HG03139 (cell line): ENCODE results near the gene IGSF23.
"Not testable (repeated sequence)": the region's sequence is repeated elsewhere in the genome, so short reads cannot be mapped to it uniquely, and the experiment has no call there.

Source experiments
- ATAC-seq: cut with Tn5 transposase; IDR thresholded peaks from one replicate; pipeline ENCODE4 v1.9.1; 2021; ENCODE audit not compliant: unreplicated experiment

Gene IGSF23

DNA sequence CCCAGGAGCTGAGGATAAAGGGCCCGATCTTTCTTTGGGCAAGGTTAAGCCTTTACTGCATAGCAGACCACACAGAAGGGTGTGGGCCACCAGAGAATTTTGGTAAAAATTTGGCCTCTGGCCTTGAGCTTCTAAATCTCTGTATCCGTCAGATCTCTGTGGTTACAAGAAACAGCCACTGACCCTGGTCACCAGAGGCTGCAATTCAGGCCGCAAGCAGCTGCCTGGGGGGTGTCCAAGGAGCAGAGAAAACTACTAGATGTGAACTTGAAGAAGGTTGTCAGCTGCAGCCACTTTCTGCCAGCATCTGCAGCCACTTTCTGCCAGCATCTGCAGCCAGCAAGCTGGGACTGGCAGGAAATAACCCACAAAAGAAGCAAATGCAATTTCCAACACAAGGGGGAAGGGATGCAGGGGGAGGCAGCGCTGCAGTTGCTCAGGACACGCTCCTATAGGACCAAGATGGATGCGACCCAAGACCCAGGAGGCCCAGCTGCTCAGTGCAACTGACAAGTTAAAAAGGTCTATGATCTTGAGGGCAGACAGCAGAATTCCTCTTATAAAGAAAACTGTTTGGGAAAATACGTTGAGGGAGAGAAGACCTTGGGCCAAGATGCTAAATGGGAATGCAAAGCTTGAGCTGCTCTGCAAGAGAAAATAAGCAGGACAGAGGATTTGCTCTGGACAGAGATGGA, 49.5 kb downstream of the IGSF23 start:
- ATAC-seq, result no peak

DNA sequence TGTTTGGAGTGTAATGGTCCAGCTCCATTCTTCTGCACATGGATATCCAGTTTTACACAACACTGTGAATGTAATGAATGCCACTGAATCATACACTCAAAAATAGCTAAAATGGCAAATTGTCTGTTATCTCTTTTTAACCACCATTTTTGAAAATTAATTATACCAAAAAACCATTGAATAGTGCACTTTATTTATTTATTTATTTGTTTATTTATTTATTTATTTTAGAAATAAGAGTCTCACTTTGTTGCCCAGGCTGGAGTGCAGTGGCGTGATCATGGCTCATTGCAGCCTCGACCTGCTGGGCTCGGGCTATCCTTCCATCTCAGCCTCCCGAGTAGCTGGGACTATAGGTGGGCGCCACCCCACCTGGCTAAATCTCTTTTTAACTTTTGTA, 50.6 kb downstream of the IGSF23 start:
- ATAC-seq, result no peak

DNA sequence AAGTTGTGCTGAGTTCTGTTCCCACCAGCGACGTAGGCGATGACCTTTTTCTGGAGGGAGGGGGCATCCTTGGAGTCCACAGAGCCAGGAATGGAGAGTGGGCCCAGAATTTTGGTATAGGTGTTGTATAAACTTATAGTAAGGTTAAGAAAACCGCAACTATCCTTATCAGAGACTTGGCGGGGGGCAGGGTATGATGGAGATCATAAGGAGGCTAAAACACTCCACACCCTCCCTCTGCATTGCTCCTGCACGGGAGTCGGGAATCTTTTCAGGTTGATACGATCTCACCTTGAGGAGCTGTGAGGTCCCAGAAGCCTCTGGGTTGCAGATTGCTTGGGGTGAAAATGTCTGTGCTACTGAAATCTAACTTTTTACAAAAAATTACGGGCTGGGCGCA, 51.6 kb downstream of the IGSF23 start:
- ATAC-seq, result no peak

DNA sequence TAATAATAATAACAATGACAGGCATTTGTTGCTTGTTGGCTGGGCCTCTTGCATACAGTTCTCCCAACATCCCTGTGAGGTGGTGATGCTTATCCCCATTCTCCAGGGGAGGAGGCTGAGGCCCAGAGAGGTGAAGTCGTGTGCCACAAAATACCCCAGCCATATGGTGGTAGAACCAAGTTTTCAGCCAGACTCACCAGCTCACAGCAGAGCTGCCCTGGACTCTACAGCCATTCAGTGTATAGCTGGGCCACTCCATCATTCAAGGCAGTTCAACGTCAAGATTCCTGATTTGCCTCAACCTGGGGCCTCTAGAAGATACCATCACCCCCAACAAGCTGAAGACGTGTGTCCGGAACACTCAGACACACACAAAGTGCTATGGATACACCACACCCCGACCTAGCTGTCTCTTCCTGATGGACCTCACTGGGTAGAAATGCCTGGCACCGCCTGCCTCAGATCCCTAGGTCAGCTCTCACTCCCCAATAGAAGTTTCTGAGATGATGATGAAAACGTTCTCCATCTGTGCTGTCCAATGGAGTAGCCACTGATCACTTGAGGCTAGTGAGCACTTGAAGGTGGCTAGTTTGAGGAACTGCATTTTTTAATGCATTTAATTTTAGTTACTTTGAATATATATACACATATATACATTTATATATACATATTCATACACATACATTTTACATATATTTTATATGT, 53.6 kb downstream of the IGSF23 start:
- no peak for ATAC-seq

DNA sequence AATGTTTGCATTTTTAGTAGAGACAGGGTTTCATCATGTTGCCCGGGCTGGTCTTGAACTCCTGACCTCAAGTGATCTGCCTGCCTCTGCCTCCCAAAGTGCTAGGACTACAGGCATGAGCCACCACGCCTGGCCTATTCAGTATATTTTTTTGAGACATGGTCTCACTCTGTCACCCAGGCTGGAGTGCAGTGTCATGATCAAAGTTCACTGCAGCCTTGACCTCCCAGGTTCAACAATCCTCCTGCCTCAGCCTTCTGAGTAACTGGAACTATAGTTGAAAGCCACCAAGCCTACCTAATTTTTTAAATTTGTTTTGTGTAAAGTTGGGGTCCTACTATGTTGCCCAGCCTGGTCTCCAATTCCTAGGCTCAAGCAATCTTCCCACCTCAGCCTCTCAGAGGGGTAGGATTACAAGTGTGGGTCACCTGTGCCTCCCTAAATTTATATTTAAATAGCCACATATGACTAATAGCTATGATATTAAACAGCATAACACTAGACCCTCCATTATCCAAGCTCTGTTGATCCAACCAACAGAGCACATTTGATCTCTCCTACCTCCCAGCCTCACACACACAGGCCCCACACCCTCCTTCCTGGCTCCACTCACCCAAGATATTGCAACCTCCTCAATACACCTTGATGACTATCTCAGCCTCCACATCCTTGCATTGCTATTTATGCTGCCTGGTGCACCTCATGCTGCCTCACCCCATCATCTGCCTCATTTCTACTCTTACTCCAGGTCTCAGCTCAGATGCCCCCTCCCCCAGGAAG, 55.8 kb downstream of the IGSF23 start:
- no peak for ATAC-seq

DNA sequence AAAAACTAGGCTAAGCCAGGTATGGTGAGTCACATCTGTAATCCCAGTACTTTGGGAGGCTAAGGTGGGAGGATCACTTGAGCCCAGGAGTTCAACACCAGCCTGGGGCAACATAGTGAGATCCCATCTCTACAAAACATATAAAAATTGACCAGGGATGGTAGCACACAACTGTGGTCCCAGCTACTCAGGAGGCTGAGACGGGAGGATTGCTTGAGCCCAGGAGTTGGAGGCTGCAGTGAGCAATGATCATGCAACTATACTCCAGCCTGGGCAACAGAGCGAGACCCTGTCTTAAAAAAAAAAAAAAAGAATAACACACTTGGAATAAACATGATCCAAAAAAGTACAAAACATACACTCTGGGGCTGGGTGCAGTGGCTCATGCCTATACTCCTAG, 56.7 kb downstream of the IGSF23 start:
- ATAC-seq, result not testable (repeated sequence)

DNA sequence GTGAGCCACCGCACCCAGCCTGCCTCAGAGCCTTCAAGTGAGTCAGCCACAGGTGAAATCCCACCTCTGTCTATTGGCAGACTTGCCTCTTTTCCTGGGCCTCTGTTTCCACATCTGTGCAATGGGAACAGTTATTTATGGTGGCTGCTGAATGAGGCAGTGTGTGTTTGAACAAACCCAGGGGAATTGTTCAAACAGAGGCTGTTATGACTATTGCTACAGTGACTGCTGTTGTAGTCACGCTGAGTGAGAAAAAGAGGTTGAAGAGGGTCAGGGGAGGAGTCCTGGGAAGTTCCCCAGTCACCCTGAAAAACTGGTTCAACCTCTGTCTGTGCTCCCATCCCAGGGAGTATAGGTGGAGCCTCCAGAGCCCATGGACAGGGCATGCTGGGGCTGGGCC, 58.0 kb downstream of the IGSF23 start, which contains the start of gene CEACAM19:
CEACAM19 (plus strand) TSS at position 83 of the 400 bp plus-strand sequence. CDS start 450 bp downstream, outside the sequence.
- no peak for ATAC-seq

DNA sequence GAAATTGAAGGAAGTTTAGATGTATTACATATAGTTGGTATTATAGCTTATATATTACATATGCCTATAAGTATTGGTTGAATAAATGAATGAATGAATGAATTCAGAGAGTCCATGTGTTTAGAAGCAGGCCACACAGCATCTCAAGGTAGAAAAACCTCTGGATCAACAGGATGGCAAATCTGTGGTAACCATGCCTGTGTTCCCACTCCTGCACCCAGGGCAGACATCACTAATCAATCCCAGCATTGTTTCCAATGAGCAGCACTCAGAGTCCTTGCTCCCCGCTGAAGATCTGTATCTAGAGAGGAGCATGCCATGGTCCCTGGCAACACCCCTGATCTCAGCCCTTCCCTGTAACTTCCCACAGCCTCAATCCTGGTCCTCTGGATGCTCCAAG, 58.9 kb downstream of the IGSF23 start:
- ATAC-seq, result no peak

DNA sequence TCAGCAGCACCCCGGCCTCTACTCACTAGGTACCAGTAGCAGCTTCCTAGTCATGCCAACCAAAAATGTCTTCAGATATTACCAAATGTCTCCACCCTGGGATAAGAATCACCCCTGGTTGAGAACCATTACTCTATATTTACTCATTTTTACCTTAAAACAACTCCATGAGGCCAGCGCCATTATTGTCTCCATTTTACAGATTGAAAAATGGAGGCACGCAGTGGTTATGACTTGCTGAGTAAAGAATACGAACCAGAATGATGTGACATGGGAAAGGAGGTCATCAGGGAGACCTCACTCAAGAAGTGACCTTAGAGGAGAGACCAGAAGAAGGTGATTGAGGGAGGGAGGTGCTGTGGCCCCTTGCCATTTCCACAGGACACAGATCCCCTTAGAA, 60.1 kb downstream of the IGSF23 start:
- no peak for ATAC-seq

DNA sequence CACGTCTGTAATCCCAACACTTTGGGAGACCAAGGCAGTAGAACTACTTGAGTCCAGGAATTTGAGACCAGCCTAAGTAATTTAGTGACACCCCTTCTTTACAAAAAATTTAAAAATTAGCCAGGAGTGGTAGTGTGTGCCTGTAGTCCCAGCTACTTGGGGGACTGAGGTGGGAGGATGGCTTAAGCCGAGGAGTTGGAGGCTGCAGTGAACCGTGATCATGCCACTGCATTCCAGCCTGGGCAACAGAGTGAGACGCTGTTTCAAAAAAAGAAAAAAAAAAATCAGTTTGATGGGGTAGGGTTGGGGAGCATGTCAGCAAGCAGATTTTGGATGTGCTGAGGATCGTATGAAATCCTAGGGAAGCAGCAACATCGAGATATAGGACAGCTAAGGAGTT, 62.2 kb downstream of the IGSF23 start:
- no peak for ATAC-seq

DNA sequence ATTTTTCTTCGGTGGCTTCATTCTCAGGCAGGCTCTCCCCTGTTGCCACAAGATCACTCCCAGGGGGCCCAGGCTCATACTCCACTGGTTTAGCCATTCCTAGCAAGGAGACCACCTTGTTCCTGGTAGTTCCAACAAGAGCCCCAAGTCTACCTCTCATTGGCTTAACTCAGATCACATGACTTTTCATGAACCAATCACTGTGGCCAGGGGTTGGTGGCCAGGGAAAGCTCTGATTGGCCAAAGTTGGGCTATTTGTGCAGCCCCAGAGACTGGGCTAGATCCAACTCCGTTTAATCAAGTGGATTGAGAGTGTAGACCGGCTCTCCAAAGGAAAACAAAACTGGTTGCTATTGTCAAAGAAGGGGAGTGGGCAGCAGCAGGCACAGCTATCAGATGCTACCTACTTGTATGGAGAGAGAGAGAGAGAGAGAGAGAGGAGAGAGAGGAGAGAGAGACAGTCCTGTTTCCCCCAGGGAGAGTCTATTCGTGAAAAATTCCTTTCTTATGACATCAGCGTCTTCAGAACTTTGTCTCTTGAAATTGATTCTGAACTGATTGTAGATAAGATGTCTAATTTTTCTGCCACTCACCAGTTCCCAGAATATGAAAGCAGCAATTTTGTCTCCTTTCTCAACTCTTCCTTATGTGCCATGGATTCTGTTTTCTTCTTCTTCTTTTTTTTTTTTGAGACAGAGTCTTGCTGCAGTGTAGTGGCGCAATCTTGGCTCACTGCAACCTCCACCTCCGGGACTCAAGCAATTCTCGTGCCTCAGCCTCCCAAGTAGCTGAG, 63.9 kb downstream of the IGSF23 start:
- ATAC-seq, result no peak

DNA sequence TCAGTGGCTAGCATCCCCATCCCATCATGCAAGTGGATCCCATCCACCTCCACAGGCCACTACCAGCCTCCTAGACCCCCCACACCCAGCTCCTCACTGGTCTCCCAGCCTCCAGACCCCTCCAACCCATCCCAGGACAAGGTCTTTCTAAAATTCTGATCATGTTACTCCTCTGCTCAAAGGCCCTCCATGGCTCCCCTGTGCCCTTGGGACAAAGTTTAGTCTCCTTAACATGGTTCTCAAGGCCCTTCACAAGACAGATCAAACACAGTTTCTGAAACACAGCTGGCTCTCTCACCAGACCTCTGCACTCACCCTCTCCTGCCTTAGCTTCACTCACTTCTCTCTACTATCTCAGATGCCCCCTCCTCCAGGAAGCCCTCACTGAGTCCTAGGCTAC, 67.2 kb downstream of the IGSF23 start:
- ATAC-seq, result no peak

DNA sequence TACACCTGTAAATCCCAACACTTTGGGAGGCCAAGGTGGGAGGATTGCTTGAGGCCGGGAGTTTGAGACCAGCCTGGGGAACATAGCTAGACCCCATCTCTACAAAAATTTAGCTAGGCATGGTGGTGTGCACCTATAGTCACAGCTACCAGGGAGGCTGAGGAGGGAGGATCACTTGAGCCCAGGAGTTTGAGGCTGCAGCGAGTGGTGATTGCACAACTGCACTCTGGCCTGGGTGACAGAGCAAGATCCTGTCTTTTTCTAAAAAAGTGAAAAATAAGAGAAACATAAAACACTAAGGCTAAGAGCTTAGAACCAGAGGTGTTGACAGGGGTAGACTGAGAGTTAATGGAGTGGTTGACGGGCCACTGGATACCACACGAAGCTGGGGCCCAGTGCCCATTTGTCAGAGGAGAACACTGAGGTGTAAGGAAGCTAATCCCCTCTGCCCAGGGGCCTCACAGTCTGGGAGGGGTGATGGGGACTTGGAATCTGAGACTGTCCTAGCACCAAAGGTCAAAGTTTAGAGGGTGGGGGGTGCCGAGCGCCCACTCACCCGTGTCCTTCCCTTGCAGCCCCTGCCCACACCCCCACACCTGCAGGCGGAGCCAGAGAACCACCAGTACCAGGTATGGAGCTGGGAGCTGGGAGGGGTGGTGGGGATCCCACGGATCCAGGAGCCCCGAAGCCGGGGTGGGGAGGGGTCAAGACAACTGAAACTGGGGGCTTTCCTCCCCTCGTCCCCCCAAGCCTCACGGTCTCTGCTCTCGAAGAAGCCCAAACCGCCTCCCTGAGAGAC, 68.8 kb downstream of the IGSF23 start:
- no peak for ATAC-seq

DNA sequence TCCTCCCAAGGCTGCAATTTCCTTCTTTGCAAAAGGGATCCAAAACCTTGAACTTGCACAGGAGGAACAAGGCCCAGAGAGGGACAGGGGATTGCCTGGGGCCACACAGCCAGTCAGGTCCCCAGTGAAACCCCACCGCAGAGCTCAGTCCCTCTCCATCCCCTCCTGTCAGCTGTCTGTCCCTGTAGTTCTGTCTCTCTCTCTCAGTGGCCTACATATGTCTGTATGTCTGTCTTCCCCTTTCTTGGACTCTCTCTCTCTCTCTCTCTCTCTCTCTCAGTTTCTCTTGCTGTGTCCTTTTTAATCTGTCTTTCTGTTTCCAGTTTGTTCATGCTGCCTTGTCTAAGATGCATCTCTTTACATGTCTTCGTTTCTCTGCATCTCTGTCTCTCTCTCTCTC, 69.4 kb downstream of the IGSF23 start:
- ATAC-seq, result no peak

DNA sequence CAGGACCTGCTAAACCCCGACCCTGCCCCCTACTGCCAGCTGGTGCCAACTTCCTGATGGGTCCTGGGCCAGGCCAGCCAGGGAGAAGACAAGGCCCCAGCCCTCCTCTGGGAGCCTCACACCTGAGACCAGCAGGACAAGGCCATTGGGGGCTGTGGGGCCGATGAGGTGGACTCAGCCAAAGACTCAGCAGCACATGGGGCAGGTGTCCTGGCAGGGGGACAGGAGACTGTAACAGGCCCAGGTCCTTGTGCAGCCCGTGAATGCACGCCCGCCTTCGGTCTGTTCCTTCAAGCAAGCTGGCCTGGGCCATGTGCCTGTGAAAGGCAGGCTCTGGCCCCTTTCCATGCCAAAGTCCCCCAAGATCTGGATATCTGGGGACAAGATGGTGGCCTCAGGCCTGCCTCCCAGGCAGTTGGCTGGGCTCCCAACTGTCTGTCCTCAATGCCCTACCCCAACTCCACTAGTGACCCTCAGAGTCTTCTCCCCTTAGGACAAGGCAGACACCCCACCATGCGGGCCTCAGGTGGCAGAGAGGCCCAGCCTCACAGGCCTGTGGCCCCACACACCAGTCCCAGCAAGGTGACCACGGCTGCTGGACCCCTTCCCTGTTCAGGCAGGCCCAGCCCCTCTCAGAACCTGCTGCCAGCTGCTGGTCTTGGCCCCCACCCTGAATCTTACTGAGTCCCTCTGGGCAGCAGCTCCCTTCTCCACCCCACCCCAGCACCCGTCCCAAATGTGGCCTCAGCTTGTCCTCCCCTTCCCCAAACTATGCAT, 70.3 kb downstream of the IGSF23 start:
- no peak for ATAC-seq

DNA sequence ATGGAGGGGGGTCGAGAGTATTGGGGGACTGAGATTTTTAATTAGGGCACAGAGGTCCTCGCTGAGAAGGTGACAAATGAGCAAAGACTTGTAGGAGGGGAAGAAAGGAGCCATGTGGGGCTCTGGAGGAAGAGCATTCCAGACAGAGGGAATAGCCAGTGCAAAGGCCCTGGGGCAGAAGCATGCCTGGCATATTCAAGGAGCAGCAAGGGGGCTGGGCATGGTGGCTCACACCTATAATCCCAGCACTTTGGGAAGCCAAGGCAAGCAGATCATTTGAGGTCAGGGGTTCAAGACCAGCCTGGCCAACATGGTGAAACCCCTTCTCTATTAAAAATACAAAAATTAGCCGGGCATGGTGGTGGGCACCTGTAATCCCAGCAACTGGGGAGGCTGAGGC, 71.0 kb downstream of the IGSF23 start:
- not testable (repeated sequence) for ATAC-seq

DNA sequence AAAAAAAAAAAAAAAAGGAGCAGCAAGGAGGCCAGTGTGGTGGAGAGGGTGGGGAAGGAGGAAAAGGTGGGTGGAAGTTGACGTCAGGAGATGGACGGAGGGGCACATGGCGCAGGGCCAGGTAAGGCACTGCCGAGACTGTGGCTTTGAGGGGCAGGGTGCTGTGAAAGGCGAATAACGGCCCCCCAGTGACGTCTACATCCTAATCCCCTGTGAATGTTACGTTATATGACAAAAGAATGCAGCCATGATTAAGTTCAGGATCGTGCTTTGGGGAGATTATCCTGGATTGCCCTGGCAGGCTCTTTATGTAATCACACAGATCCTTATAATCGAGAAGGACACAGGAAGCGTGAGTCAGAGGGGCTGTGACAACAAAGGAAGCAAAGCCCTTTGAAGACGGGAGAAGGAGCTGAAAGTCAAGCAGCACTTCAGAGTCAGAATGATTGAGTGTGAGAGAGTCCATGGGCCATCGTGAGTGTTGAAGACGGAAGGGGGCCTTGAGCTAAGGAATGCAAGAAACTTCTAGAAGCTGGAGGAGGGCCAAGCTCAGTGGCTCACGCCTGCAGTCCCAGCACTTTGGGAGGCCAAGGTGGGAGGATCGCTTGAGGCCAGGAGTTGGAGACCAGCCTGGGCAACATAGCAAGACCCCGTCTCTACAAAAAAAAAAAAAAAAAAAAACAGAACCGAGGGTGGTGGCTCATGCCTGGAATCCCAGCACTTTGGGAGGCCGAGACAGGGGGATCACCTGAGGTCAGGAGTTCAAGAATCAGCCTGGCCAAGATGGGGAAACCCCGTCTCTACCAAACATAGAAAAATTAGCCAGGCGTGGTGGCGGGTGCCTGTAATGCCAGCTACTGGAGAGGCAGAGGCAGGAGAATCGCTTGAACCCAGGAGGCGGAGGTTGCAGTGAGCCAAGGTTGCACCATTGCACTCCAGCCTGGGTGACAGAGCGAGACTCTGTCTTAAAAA, 71.8 kb downstream of the IGSF23 start:
- no peak for ATAC-seq

DNA sequence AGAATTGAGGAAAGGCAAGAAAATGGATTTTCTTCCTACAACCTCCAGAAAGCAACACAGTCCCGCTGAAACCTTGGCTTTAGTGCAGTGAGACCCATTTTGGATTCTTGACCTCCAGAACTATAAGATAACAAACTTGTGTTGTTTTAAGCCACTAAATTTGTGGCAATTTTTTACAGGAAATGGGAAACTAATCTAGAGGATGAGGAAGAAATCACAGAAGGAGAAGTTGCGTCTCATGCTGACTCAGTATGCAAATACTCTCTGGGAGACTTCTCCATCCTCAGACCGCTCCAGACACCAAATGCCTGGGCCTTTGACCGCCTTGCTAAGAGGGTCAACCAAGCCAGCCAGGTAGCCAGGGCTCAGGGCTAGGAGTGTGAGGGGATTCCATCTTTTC, 72.5 kb downstream of the IGSF23 start:
- no peak for ATAC-seq
